Measurements from ENCODE around the gene CMTM6.

- TF ChIP-seq, protein P1, sequence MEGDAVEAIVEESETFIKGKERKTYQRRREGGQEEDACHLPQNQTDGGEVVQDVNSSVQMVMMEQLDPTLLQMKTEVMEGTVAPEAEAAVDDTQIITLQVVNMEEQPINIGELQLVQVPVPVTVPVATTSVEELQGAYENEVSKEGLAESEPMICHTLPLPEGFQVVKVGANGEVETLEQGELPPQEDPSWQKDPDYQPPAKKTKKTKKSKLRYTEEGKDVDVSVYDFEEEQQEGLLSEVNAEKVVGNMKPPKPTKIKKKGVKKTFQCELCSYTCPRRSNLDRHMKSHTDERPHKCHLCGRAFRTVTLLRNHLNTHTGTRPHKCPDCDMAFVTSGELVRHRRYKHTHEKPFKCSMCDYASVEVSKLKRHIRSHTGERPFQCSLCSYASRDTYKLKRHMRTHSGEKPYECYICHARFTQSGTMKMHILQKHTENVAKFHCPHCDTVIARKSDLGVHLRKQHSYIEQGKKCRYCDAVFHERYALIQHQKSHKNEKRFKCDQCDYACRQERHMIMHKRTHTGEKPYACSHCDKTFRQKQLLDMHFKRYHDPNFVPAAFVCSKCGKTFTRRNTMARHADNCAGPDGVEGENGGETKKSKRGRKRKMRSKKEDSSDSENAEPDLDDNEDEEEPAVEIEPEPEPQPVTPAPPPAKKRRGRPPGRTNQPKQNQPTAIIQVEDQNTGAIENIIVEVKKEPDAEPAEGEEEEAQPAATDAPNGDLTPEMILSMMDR (IDR thresholded peaks at IDR 0.05; ENCODE audit: control extremely low read depth in 1 of 3, insufficient read depth in 1 of 3, low read depth in 1 of 3, low read length in 3 of 3): no peak
- no peak for TF ChIP-seq MAX (IDR thresholded peaks at IDR 0.05)
- TF ChIP-seq SIX5 (IDR thresholded peaks at IDR 0.05; ENCODE audit: low read depth, low read length): no peak
- no peak for TF ChIP-seq BRCA1 (IDR thresholded peaks at IDR 0.05; ENCODE audit: low read depth, low read length)
These were observed 49.4 kb upstream of the CMTM6 start for GRCh38 chr3:32552013-32552412.

Data from H1 (cell line).